Measurements from ENCODE around the gene POLE. TPM values are rescaled to one million over a fixed set of nuclear protein-coding genes. Genes with fewer than 3 reads are reported as not detected.

Gene POLE
- total RNA-seq, 4 donors from 2014 or later = 19.2 to 28.1 (median 23.9) TPM

GRCh38 chr12:132629330-132629729, 57.8 kb downstream of the POLE start:
- 97 to 99% methylated on average over 6 of the region's 6 CpGs for WGBS, 2 donors
- H3K4me3 ChIP-seq (replicated peaks in 1 of 3) = no peak overlapping the region
- peaks cover 0 to 26% of the 10 kb centered on the region in 2 donors for H3K36me3 ChIP-seq
- no peak overlapping the region for H3K27ac ChIP-seq
- intact Hi-C loops (cut with DNase I) = no loop called here
- H3K4me1 ChIP-seq = no peaks in the 10 kb centered on the region
- TF ChIP-seq CTCF (IDR thresholded peaks at IDR 0.05) (no peak), POLR2A (IDR thresholded peaks at IDR 0.05) (no peak)
- H3K9me3 ChIP-seq = no peaks in the 10 kb centered on the region
- no peaks in the 10 kb centered on the region for H3K27me3 ChIP-seq
- DNase-seq = no peak

- DNase-seq = no peak
- TF ChIP-seq POLR2A (IDR thresholded peaks at IDR 0.05) = no peak
- TF ChIP-seq CTCF (IDR thresholded peaks at IDR 0.05) = no peak
- H3K4me3 ChIP-seq (replicated peaks in 1 of 3) = no peak overlapping the region
- no peak overlapping the region for H3K27ac ChIP-seq
- WGBS, 2 donors = 97 to 98% methylated on average over 24 of the region's 24 CpGs
- H3K9me3 ChIP-seq = no peaks in the 10 kb centered on the region
- no peaks in the 10 kb centered on the region for H3K4me1 ChIP-seq
- intact Hi-C loops (cut with DNase I) = no loop called here
- H3K36me3 ChIP-seq = peaks cover 0 to 10% of the 10 kb centered on the region in 2 donors
- H3K27me3 ChIP-seq = no peaks in the 10 kb centered on the region
Measured at GRCh38 chr12:132625731-132626430, 61.3 kb downstream of the POLE start.

- Histone ChIP-seq H3K36me3 (peaks cover 0 to 4% of the 10 kb centered on the region in 2 donors), H3K9me3 (no peaks in the 10 kb centered on the region), H3K4me1 (no peaks in the 10 kb centered on the region), H3K4me3 (replicated peaks in 1 of 3) (no peak overlapping the region), H3K27me3 (no peaks in the 10 kb centered on the region), H3K27ac (no peak overlapping the region)
- WGBS, 2 donors = 93 to 94% methylated on average over 21 to 29 of the region's 32 CpGs
- no peak for TF ChIP-seq CTCF (IDR thresholded peaks at IDR 0.05)
- no peak for TF ChIP-seq POLR2A (IDR thresholded peaks at IDR 0.05)
- intact Hi-C loops (cut with DNase I) = no loop called here
- no peak for DNase-seq
Measured at GRCh38 chr12:132624910-132625630, 62.1 kb downstream of the POLE start.

GRCh38 chr12:132624186-132624855, 62.8 kb downstream of the POLE start:
- H3K4me3 ChIP-seq (replicated peaks in 1 of 3) = no peak overlapping the region
- H3K36me3 ChIP-seq = peaks cover 0 to 4% of the 10 kb centered on the region in 2 donors
- peaks cover 6% of the 10 kb centered on the region for H3K27me3 ChIP-seq
- no peaks in the 10 kb centered on the region for H3K9me3 ChIP-seq
- WGBS, 2 donors = 95 to 97% methylated on average over 16 to 18 of the region's 22 CpGs
- intact Hi-C loops (cut with DNase I) = no loop called here
- TF ChIP-seq POLR2A (IDR thresholded peaks at IDR 0.05) (no peak), CTCF (IDR thresholded peaks at IDR 0.05) (no peak)
- no peak for DNase-seq
- no peaks in the 10 kb centered on the region for H3K4me1 ChIP-seq
- H3K27ac ChIP-seq = no peak overlapping the region

All from thyroid gland (tissue), 4 donors.